GM23338 (cell line): Measurements from ENCODE around the gene RRAD.
"Not testable (repeated sequence)": the region's sequence is repeated elsewhere in the genome, so short reads cannot be mapped to it uniquely, and the experiment has no call there.

Experiments used
- CTCF ChIP-seq, 2 experiments: fragments of 200-600 bp in 1 of 2; sonication (generic) in 1 of 2; conservative IDR thresholded peaks; 2 replicates each; pipeline versions ENCODE4 v1.5.1 to v1.6.1; 2016 to 2017; ENCODE audit warnings: antibody characterized with exemption in 2 of 2, low read depth in 2 of 2, mild to moderate bottlenecking in 2 of 2, moderate library complexity in 1 of 2
- REST ChIP-seq: IDR thresholded peaks from one replicate; pipeline ENCODE4 v1.6.1; 2018; ENCODE audit warnings: antibody characterized with exemption; ENCODE audit not compliant: unreplicated experiment

GRCh38 chr16:66955363-66956153, 30.2 kb upstream of the RRAD start:
- TF ChIP-seq REST; CTCF (conservative IDR thresholded peaks at IDR 0.05; ENCODE audit: low read depth in 2 of 2): not testable (repeated sequence)
